H1 (cell line): ENCODE results near the gene RABEP1. TPM values are rescaled to one million over a fixed set of nuclear protein-coding genes. Genes with fewer than 3 reads are reported as not detected.

Experiments
- CTBP2 ChIP-seq: IDR thresholded peaks from 2 replicates; pipeline ENCODE4 v1.7.0; 2011; ENCODE audit warnings: borderline replicate concordance, mild to moderate bottlenecking, moderate library complexity, mixed read lengths, low read length; ENCODE audit not compliant: insufficient read depth, insufficient read length
- E2F6 ChIP-seq: IDR thresholded peaks from 2 replicates; pipeline ENCODE4 v1.6.1; 2012; ENCODE audit warnings: inconsistent platforms
- EP300 ChIP-seq, 2 experiments: IDR thresholded peaks; 1 replicate in 1 of 2; 2 replicates in 1 of 2; pipeline ENCODE4 v1.6.1; 2011 to 2012; ENCODE audit warnings: low read depth in 2 of 2, low read length in 2 of 2, mild to moderate bottlenecking in 2 of 2, borderline replicate concordance in 1 of 2, inconsistent platforms in 1 of 2, moderate library complexity in 1 of 2
- RNF2 ChIP-seq: fragments of 200-900, 300-1000 bp; sonication (generic); IDR thresholded peaks from 2 replicates; pipeline ENCODE4 v1.7.1; 2016; ENCODE audit warnings: borderline replicate concordance, low read depth, mild to moderate bottlenecking, antibody characterized with exemption, low read length; ENCODE audit not compliant: poor library complexity, severe bottlenecking; ENCODE audit errors: missing control alignments
- SP1 ChIP-seq: IDR thresholded peaks from 2 replicates; pipeline ENCODE4 v1.6.1; 2011; ENCODE audit warnings: low read depth, low read length
- TBP ChIP-seq: IDR thresholded peaks from 2 replicates; pipeline ENCODE4 v1.6.1; 2011; ENCODE audit warnings: low read depth, low read length, improper control_type of control experiment
- polyA plus RNA-seq, 7 experiments: library from polyadenylated mRNA; depleted of rRNA in 3 of 7; stranded (reverse) in 5 of 7; unstranded in 2 of 7; fragments of >200 nt in 5 of 7; fragments of 200-250 nt in 2 of 7; gene quantifications; 1 replicate in 5 of 7; 2 replicates in 1 of 7; 4 replicates in 1 of 7; pipeline versions ENCODE4 v1.2.1 to v1.2.3, GENCODE V29; 2011 to 2013; ENCODE audit warnings: missing spikeins in 2 of 7, mixed read lengths in 2 of 7
- total RNA-seq: library from RNA; stranded (reverse); fragmentation: NEBNext Ultra II Directional; extraction: Animal tissue kit (Norgen Biotek cat#: 25700); gene quantifications from 2 replicates; pipeline ENCODE4 v1.2.1, GENCODE V29; 2021
- TF ChIP-seq, protein P1 (sequence below): fragments of 300-600 bp; sonication (generic); IDR thresholded peaks from 2 replicates; pipeline ENCODE4 v1.7.1; 2012; ENCODE audit warnings: low read length, moderate library complexity, mild to moderate bottlenecking, inconsistent platforms; ENCODE audit not compliant: insufficient replicate concordance

RABEP1 gene
- total and polyA plus RNA-seq, 2 of the 8 experiments (the other 6 are each of a cell fraction or from before 2014, with no cell fraction given): 8.5 to 52.3 TPM

DNA sequence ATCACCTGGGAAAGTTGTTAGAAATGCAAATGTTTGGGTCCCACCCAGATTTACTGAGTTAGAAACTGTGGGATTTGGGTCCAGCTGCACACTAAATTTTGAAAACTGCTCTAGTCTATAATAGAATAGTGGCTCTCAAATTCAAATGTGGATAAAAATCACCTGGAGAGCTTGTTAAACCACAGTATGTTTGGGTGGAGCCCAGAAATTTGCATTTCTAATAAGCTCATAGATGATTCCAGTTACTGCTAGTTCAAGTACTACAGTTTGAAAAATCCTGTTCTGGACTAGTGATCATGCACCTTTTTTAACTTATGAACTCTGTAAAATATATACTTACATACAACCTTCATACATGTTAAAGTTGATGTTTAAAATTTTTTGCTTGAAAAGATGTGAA lies 27.8 kb downstream of the RABEP1 start (continued):
- TF ChIP-seq, protein P1, sequence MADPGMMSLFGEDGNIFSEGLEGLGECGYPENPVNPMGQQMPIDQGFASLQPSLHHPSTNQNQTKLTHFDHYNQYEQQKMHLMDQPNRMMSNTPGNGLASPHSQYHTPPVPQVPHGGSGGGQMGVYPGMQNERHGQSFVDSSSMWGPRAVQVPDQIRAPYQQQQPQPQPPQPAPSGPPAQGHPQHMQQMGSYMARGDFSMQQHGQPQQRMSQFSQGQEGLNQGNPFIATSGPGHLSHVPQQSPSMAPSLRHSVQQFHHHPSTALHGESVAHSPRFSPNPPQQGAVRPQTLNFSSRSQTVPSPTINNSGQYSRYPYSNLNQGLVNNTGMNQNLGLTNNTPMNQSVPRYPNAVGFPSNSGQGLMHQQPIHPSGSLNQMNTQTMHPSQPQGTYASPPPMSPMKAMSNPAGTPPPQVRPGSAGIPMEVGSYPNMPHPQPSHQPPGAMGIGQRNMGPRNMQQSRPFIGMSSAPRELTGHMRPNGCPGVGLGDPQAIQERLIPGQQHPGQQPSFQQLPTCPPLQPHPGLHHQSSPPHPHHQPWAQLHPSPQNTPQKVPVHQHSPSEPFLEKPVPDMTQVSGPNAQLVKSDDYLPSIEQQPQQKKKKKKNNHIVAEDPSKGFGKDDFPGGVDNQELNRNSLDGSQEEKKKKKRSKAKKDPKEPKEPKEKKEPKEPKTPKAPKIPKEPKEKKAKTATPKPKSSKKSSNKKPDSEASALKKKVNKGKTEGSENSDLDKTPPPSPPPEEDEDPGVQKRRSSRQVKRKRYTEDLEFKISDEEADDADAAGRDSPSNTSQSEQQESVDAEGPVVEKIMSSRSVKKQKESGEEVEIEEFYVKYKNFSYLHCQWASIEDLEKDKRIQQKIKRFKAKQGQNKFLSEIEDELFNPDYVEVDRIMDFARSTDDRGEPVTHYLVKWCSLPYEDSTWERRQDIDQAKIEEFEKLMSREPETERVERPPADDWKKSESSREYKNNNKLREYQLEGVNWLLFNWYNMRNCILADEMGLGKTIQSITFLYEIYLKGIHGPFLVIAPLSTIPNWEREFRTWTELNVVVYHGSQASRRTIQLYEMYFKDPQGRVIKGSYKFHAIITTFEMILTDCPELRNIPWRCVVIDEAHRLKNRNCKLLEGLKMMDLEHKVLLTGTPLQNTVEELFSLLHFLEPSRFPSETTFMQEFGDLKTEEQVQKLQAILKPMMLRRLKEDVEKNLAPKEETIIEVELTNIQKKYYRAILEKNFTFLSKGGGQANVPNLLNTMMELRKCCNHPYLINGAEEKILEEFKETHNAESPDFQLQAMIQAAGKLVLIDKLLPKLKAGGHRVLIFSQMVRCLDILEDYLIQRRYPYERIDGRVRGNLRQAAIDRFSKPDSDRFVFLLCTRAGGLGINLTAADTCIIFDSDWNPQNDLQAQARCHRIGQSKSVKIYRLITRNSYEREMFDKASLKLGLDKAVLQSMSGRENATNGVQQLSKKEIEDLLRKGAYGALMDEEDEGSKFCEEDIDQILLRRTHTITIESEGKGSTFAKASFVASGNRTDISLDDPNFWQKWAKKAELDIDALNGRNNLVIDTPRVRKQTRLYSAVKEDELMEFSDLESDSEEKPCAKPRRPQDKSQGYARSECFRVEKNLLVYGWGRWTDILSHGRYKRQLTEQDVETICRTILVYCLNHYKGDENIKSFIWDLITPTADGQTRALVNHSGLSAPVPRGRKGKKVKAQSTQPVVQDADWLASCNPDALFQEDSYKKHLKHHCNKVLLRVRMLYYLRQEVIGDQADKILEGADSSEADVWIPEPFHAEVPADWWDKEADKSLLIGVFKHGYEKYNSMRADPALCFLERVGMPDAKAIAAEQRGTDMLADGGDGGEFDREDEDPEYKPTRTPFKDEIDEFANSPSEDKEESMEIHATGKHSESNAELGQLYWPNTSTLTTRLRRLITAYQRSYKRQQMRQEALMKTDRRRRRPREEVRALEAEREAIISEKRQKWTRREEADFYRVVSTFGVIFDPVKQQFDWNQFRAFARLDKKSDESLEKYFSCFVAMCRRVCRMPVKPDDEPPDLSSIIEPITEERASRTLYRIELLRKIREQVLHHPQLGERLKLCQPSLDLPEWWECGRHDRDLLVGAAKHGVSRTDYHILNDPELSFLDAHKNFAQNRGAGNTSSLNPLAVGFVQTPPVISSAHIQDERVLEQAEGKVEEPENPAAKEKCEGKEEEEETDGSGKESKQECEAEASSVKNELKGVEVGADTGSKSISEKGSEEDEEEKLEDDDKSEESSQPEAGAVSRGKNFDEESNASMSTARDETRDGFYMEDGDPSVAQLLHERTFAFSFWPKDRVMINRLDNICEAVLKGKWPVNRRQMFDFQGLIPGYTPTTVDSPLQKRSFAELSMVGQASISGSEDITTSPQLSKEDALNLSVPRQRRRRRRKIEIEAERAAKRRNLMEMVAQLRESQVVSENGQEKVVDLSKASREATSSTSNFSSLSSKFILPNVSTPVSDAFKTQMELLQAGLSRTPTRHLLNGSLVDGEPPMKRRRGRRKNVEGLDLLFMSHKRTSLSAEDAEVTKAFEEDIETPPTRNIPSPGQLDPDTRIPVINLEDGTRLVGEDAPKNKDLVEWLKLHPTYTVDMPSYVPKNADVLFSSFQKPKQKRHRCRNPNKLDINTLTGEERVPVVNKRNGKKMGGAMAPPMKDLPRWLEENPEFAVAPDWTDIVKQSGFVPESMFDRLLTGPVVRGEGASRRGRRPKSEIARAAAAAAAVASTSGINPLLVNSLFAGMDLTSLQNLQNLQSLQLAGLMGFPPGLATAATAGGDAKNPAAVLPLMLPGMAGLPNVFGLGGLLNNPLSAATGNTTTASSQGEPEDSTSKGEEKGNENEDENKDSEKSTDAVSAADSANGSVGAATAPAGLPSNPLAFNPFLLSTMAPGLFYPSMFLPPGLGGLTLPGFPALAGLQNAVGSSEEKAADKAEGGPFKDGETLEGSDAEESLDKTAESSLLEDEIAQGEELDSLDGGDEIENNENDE: no peak
- TF ChIP-seq SP1 (no peak), E2F6 (no peak), EP300 (IDR thresholded peaks at IDR 0.05; ENCODE audit: borderline replicate concordance in 1 of 2, low read depth in 2 of 2, low read length in 2 of 2) (no peak), CTBP2 (no peak), RNF2 (no peak), TBP (no peak)
